Measurements from ENCODE around the gene NR2C2AP.
"Not testable (repeated sequence)": the region's sequence is repeated elsewhere in the genome, so short reads cannot be mapped to it uniquely, and the experiment has no call there.

Gene NR2C2AP

GRCh38 chr19:19223060-19223459 is 19.8 kb upstream of the NR2C2AP start:
- no peak overlapping the region for H2AFZ ChIP-seq (ENCODE audit: low read depth, low read length, severe bottlenecking)
- no peak for TF ChIP-seq EZH2phosphoT487 (conservative IDR thresholded peaks at IDR 0.05; ENCODE audit: low read length)
- TF ChIP-seq, protein P1, sequence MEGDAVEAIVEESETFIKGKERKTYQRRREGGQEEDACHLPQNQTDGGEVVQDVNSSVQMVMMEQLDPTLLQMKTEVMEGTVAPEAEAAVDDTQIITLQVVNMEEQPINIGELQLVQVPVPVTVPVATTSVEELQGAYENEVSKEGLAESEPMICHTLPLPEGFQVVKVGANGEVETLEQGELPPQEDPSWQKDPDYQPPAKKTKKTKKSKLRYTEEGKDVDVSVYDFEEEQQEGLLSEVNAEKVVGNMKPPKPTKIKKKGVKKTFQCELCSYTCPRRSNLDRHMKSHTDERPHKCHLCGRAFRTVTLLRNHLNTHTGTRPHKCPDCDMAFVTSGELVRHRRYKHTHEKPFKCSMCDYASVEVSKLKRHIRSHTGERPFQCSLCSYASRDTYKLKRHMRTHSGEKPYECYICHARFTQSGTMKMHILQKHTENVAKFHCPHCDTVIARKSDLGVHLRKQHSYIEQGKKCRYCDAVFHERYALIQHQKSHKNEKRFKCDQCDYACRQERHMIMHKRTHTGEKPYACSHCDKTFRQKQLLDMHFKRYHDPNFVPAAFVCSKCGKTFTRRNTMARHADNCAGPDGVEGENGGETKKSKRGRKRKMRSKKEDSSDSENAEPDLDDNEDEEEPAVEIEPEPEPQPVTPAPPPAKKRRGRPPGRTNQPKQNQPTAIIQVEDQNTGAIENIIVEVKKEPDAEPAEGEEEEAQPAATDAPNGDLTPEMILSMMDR (IDR thresholded peaks at IDR 0.05; ENCODE audit: insufficient read depth, low read length, poor library complexity, severe bottlenecking): no peak

DNA sequence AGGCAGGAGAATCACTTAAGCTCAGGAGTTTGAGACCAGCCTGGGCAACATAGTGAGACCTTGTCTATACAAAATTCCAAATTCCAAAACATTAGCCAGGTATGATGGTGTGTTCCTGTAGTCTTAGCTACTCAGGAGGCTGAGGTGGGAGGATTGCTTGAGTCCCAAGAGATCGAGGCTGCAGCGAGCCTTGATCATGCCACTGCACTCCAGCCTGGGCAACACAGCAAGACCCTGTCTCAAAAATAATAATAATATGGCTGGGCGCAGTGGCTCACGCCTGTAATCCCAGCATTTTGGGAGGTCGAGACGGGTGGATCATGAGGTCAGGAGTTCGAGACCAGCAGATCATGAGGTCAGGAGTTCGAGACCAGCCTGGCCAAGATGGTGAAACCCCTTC is 17.8 kb upstream of the NR2C2AP start:
- not testable (repeated sequence) for H3K4me2 ChIP-seq (ENCODE audit: low read depth, low read length, poor library complexity, severe bottlenecking); H3K36me3 ChIP-seq (ENCODE audit: low read length); H3K9ac ChIP-seq (ENCODE audit: low read length); H3K9me3 ChIP-seq (ENCODE audit: insufficient read depth, low read length); H3K9me2 ChIP-seq (replicated peaks; ENCODE audit: insufficient read depth, low read length); H3K27ac ChIP-seq (ENCODE audit: low read depth, low read length); H4K20me1 ChIP-seq (ENCODE audit: low read depth, low read length); H3K79me2 ChIP-seq (ENCODE audit: insufficient read depth, low read length); H3F3A ChIP-seq (ENCODE audit: insufficient read depth); H3K4me3 ChIP-seq (ENCODE audit: insufficient read depth, low read length, poor library complexity, severe bottlenecking); H3K27me3 ChIP-seq (ENCODE audit: low read length); H2AFZ ChIP-seq (ENCODE audit: low read depth, low read length, severe bottlenecking)

More at GRCh38 chr19:19223060-19223459, 19.8 kb upstream of the NR2C2AP start:
- Histone ChIP-seq H3K4me2 (ENCODE audit: low read depth, low read length, poor library complexity, severe bottlenecking) (no peak overlapping the region), H3K4me3 (ENCODE audit: insufficient read depth, low read length, poor library complexity, severe bottlenecking) (no peak overlapping the region), H3K9me2 (replicated peaks; ENCODE audit: insufficient read depth, low read length) (no peaks in the 10 kb centered on the region), H3K79me2 (ENCODE audit: insufficient read depth, low read length) (no peaks in the 10 kb centered on the region), H3K27me3 (ENCODE audit: low read length) (no peaks in the 10 kb centered on the region), H3K9ac (ENCODE audit: low read length) (no peak overlapping the region), H3K9me3 (ENCODE audit: insufficient read depth, low read length) (no peaks in the 10 kb centered on the region), H3K36me3 (ENCODE audit: low read length) (no peaks in the 10 kb centered on the region), H3F3A (ENCODE audit: insufficient read depth) (no peaks in the 10 kb centered on the region), H4K20me1 (ENCODE audit: low read depth, low read length) (no peaks in the 10 kb centered on the region), H3K27ac (ENCODE audit: low read depth, low read length) (no peak overlapping the region)

- Histone ChIP-seq H3K36me3 (ENCODE audit: low read length) (no peaks in the 10 kb centered on the region), H3K9ac (ENCODE audit: low read length) (no peak overlapping the region), H3K9me2 (replicated peaks; ENCODE audit: insufficient read depth, low read length) (no peaks in the 10 kb centered on the region), H4K20me1 (ENCODE audit: low read depth, low read length) (no peaks in the 10 kb centered on the region), H3K27ac (ENCODE audit: low read depth, low read length) (no peak overlapping the region), H3K27me3 (ENCODE audit: low read length) (no peaks in the 10 kb centered on the region), H3K79me2 (ENCODE audit: insufficient read depth, low read length) (no peaks in the 10 kb centered on the region), H2AFZ (ENCODE audit: low read depth, low read length, severe bottlenecking) (no peak overlapping the region), H3F3A (ENCODE audit: insufficient read depth) (no peaks in the 10 kb centered on the region), H3K9me3 (ENCODE audit: insufficient read depth, low read length) (no peaks in the 10 kb centered on the region), H3K4me3 (ENCODE audit: insufficient read depth, low read length, poor library complexity, severe bottlenecking) (no peak overlapping the region), H3K4me2 (ENCODE audit: low read depth, low read length, poor library complexity, severe bottlenecking) (no peak overlapping the region)
- TF ChIP-seq, protein P1 (IDR thresholded peaks at IDR 0.05; ENCODE audit: insufficient read depth, low read length, poor library complexity, severe bottlenecking): no peak
- TF ChIP-seq EZH2phosphoT487 (conservative IDR thresholded peaks at IDR 0.05; ENCODE audit: low read length): no peak
Observed at GRCh38 chr19:19218911-19219310, 15.7 kb upstream of the NR2C2AP start.

DNA sequence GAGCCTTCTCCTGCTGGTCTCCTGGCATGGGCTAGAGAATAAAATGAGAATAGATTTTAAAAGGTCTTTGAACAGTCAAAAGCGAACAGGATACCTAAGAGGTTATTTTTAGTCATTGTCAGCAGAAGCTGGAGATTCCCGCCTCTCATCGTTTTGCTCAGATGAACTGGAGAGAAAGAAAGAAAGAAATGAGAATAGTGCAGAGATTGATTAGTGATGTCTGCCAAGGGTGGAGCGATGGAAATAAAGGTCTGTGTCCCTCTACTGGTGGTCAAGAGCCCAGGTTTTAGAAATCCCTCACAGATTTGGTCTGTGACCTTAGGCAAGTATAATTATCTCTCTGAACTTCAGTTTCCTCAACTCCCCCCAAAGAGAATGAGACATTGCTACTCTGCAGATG is 13.9 kb upstream of the NR2C2AP start:
- no peaks in the 10 kb centered on the region for H3K9me2 ChIP-seq (replicated peaks; ENCODE audit: insufficient read depth, low read length)
- H4K20me1 ChIP-seq (ENCODE audit: low read depth, low read length): no peaks in the 10 kb centered on the region
- no peak overlapping the region for H3K4me3 ChIP-seq (ENCODE audit: insufficient read depth, low read length, poor library complexity, severe bottlenecking)
- no peak overlapping the region for H3K9ac ChIP-seq (ENCODE audit: low read length)
- H3K79me2 ChIP-seq (ENCODE audit: insufficient read depth, low read length): no peaks in the 10 kb centered on the region
- no peaks in the 10 kb centered on the region for H3F3A ChIP-seq (ENCODE audit: insufficient read depth)
- no peaks in the 10 kb centered on the region for H3K36me3 ChIP-seq (ENCODE audit: low read length)
- TF ChIP-seq EZH2phosphoT487 (conservative IDR thresholded peaks at IDR 0.05; ENCODE audit: low read length): no peak
- TF ChIP-seq, protein P1 (IDR thresholded peaks at IDR 0.05; ENCODE audit: insufficient read depth, low read length, poor library complexity, severe bottlenecking): no peak
- no peak overlapping the region for H3K27ac ChIP-seq (ENCODE audit: low read depth, low read length)
- H3K4me2 ChIP-seq (ENCODE audit: low read depth, low read length, poor library complexity, severe bottlenecking): no peak overlapping the region
- no peaks in the 10 kb centered on the region for H3K27me3 ChIP-seq (ENCODE audit: low read length)
- no peaks in the 10 kb centered on the region for H3K9me3 ChIP-seq (ENCODE audit: insufficient read depth, low read length)
- no peak overlapping the region for H2AFZ ChIP-seq (ENCODE audit: low read depth, low read length, severe bottlenecking)

Measured in SU-DHL-6 (cell line).